HG03095 (cell line): ENCODE results near the gene C4orf50.

Source experiments
- ATAC-seq: cut with Tn5 transposase; IDR thresholded peaks from one replicate; pipeline ENCODE4 v1.9.1; 2021; ENCODE audit warnings: moderate library complexity; ENCODE audit not compliant: unreplicated experiment

Gene C4orf50

GRCh38 chr4:5894266-5894665, 124.0 kb downstream of the C4orf50 start:
- no peak for ATAC-seq

GRCh38 chr4:5893591-5893990, 124.6 kb downstream of the C4orf50 start:
- ATAC-seq = no peak

- ATAC-seq = no peak
Measured at GRCh38 chr4:5893004-5893580, 125.1 kb downstream of the C4orf50 start, which contains the start of gene CRMP1. TSS of gene CRMP1 (minus strand) at chr4:5893086. CDS start at chr4:5892969, 117 bp downstream.

GRCh38 chr4:5892323-5893003, 125.8 kb downstream of the C4orf50 start:
- ATAC-seq = no peak

GRCh38 chr4:5891563-5892322, 126.5 kb downstream of the C4orf50 start:
- no peak for ATAC-seq

- ATAC-seq = no peak
Measured at GRCh38 chr4:5890063-5890727, 128.0 kb downstream of the C4orf50 start.

- ATAC-seq = no peak
Measured at GRCh38 chr4:5889002-5889696, 129.1 kb downstream of the C4orf50 start.

GRCh38 chr4:5888222-5889001, 129.8 kb downstream of the C4orf50 start:
- ATAC-seq = no peak

- ATAC-seq = no peak
Measured at GRCh38 chr4:5887361-5888221, 130.6 kb downstream of the C4orf50 start.

- ATAC-seq = no peak
Measured at GRCh38 chr4:5887011-5887360, 131.2 kb downstream of the C4orf50 start.

GRCh38 chr4:5885733-5886132, 132.5 kb downstream of the C4orf50 start:
- no peak for ATAC-seq

- ATAC-seq = no peak
Measured at GRCh38 chr4:5884796-5885195, 133.4 kb downstream of the C4orf50 start.

GRCh38 chr4:5883916-5884315, 134.3 kb downstream of the C4orf50 start:
- no peak for ATAC-seq

- ATAC-seq = no peak
Measured at GRCh38 chr4:5882947-5883346, 135.3 kb downstream of the C4orf50 start.

- ATAC-seq = no peak
Measured at GRCh38 chr4:5881340-5881739, 136.9 kb downstream of the C4orf50 start.

- no peak for ATAC-seq
Measured at GRCh38 chr4:5878359-5878758, 139.9 kb downstream of the C4orf50 start.

GRCh38 chr4:5877392-5877791, 140.8 kb downstream of the C4orf50 start:
- ATAC-seq = no peak

GRCh38 chr4:5874811-5875449, 143.3 kb downstream of the C4orf50 start:
- ATAC-seq = no peak

GRCh38 chr4:5870701-5871100, 147.5 kb downstream of the C4orf50 start:
- no peak for ATAC-seq
